HG03565 (cell line): Measurements from ENCODE around the gene PLCD3.

Experiments
- ATAC-seq: cut with Tn5 transposase; IDR thresholded peaks from one replicate; pipeline ENCODE4 v1.9.1; 2021; ENCODE audit warnings: mild to moderate bottlenecking, moderate library complexity; ENCODE audit not compliant: unreplicated experiment

Gene PLCD3

GRCh38 chr17:45119964-45120363, 12.4 kb downstream of the PLCD3 start:
- no peak for ATAC-seq

- no peak for ATAC-seq
Measured at GRCh38 chr17:45118691-45119090, 13.6 kb downstream of the PLCD3 start.

- no peak for ATAC-seq
Measured at GRCh38 chr17:45117848-45118646, 14.3 kb downstream of the PLCD3 start.

GRCh38 chr17:45117334-45117733, 15.0 kb downstream of the PLCD3 start:
- ATAC-seq = no peak

- ATAC-seq = no peak
Measured at GRCh38 chr17:45116434-45117016, 15.8 kb downstream of the PLCD3 start.

- ATAC-seq = no peak
Measured at GRCh38 chr17:45115871-45116270, 16.4 kb downstream of the PLCD3 start.

- no peak for ATAC-seq
Measured at GRCh38 chr17:45115015-45115625, 17.2 kb downstream of the PLCD3 start.

- ATAC-seq = no peak
Measured at GRCh38 chr17:45114117-45114932, 18.0 kb downstream of the PLCD3 start.

- ATAC-seq = no peak
Measured at GRCh38 chr17:45113424-45113754, 18.9 kb downstream of the PLCD3 start.

GRCh38 chr17:45112559-45113423, 19.5 kb downstream of the PLCD3 start:
- ATAC-seq = no peak

GRCh38 chr17:45111850-45112249, 20.5 kb downstream of the PLCD3 start:
- no peak for ATAC-seq

- no peak for ATAC-seq
Measured at GRCh38 chr17:45110676-45111611, 21.4 kb downstream of the PLCD3 start.

- no peak for ATAC-seq
Measured at GRCh38 chr17:45108595-45109521, 23.5 kb downstream of the PLCD3 start.

GRCh38 chr17:45108051-45108450, 24.3 kb downstream of the PLCD3 start:
- no peak for ATAC-seq

- ATAC-seq = no peak
Measured at GRCh38 chr17:45107293-45108010, 24.9 kb downstream of the PLCD3 start.

- no peak for ATAC-seq
Measured at GRCh38 chr17:45106582-45106981, 25.7 kb downstream of the PLCD3 start.

GRCh38 chr17:45106096-45106495, 26.2 kb downstream of the PLCD3 start:
- no peak for ATAC-seq
